Breast epithelium (tissue), 3 donors: ENCODE measurements around the gene ZNF407.

Experiments used
- CTCF ChIP-seq, 3 donors: fragments of 450-650 bp; IDR thresholded peaks; one replicate each; pipeline ENCODE4 v1.5.1; 2016 to 2017; ENCODE audit warnings: antibody characterized with exemption in 3 of 3, mild to moderate bottlenecking in 3 of 3, moderate library complexity in 3 of 3
- POLR2A ChIP-seq: fragments of 450-650 bp; IDR thresholded peaks from one replicate; pipeline ENCODE4 v1.6.1; 2016; ENCODE audit warnings: antibody characterized with exemption, mild to moderate bottlenecking, moderate library complexity
- POLR2AphosphoS5 ChIP-seq, 3 donors: sonication (generic); formaldehyde crosslinking; IDR thresholded peaks; one replicate each; pipeline ENCODE4 v1.6.1; 2017; ENCODE audit warnings: antibody characterized with exemption in 3 of 3

- TF ChIP-seq CTCF (IDR thresholded peaks at IDR 0.05) (no peak), POLR2AphosphoS5 (IDR thresholded peaks at IDR 0.05) (no peak), POLR2A (no peak)
Observed at GRCh38 chr18:74679006-74679678, 81.5 kb downstream of the ZNF407 start.
